DOHH2 (cell line): ENCODE data around the gene ZNF232.
"Not testable (repeated sequence)": the region's sequence is repeated elsewhere in the genome, so short reads cannot be mapped to it uniquely, and the experiment has no call there.

ENCODE experiments used
- H3F3A ChIP-seq: fragments of 200-600 bp; sonication (generic), shearing (Covaris generic); 2 replicates; pipeline ENCODE4 v1.6.0; 2016; ENCODE audit warnings: antibody characterized with exemption, mild to moderate bottlenecking; ENCODE audit not compliant: control insufficient read depth, insufficient read depth
- H3K27ac ChIP-seq: fragments of 200-600 bp; sonication (generic); 2 replicates; pipeline ENCODE4 v1.5.1; 2014; ENCODE audit warnings: low read depth, mild to moderate bottlenecking, low read length, moderate library complexity
- H3K27me3 ChIP-seq: fragments of 200-600 bp; sonication (generic); 2 replicates; pipeline ENCODE4 v1.6.1; 2014; ENCODE audit warnings: mild to moderate bottlenecking, low read length, mixed read lengths; ENCODE audit not compliant: control insufficient read depth
- H3K36me3 ChIP-seq: fragments of 200-600 bp; sonication (generic); 2 replicates; pipeline ENCODE4 v1.6.1; 2014; ENCODE audit warnings: mild to moderate bottlenecking, low read length, moderate library complexity, mixed read lengths; ENCODE audit not compliant: control insufficient read depth
- H3K4me1 ChIP-seq: fragments of 200-600 bp; sonication (generic); 2 replicates; pipeline ENCODE4 v1.6.1; 2014; ENCODE audit warnings: mild to moderate bottlenecking, low read length, mixed read lengths; ENCODE audit not compliant: control insufficient read depth
- H3K4me2 ChIP-seq: fragments of 200-600 bp; sonication (generic); 2 replicates; pipeline ENCODE4 v1.6.0; 2014; ENCODE audit warnings: mild to moderate bottlenecking, low read length, moderate library complexity
- H3K4me3 ChIP-seq: fragments of 200-600 bp; sonication (generic); 2 replicates; pipeline ENCODE4 v1.5.1; 2014; ENCODE audit warnings: mild to moderate bottlenecking, low read length, mixed read lengths
- H3K79me2 ChIP-seq: fragments of 200-600 bp; sonication (generic); 2 replicates; pipeline ENCODE4 v1.6.1; 2014; ENCODE audit warnings: mild to moderate bottlenecking, low read length, mixed read lengths; ENCODE audit not compliant: control insufficient read depth
- H3K9me2 ChIP-seq: fragments of 200-600 bp; sonication (generic); replicated peaks from 2 replicates; pipeline ENCODE4 v1.6.1; 2014; ENCODE audit warnings: mild to moderate bottlenecking, low read length, mixed read lengths; ENCODE audit not compliant: control insufficient read depth
- H3K9me3 ChIP-seq: fragments of 200-600 bp; sonication (generic); 2 replicates; pipeline ENCODE4 v1.6.1; 2014; ENCODE audit warnings: antibody characterized with exemption, low read length, mixed read lengths; ENCODE audit not compliant: control insufficient read depth, insufficient read depth
- H4K20me1 ChIP-seq: fragments of 200-600 bp; sonication (generic); 2 replicates; pipeline ENCODE4 v1.6.0; 2014; ENCODE audit warnings: low read depth, mild to moderate bottlenecking, antibody characterized with exemption, low read length, moderate library complexity; ENCODE audit not compliant: control insufficient read depth, insufficient read depth
- CTCF ChIP-seq: fragments of 200-600 bp; sonication (generic); IDR thresholded peaks from one replicate; pipeline ENCODE4 v1.5.1; 2014; ENCODE audit warnings: antibody characterized with exemption, mild to moderate bottlenecking, low read depth, low read length; ENCODE audit not compliant: poor library complexity, severe bottlenecking
- EZH2phosphoT487 ChIP-seq: fragments of 200-600 bp; sonication (generic); IDR thresholded peaks from 2 replicates; pipeline ENCODE4 v1.6.1; 2017; ENCODE audit warnings: borderline replicate concordance, mild to moderate bottlenecking, antibody characterized with exemption, low read length, moderate library complexity, mixed read lengths

Gene ZNF232

GRCh38 chr17:5128905-5129535 is 17.3 kb upstream of the ZNF232 start:
- no peak overlapping the region for H3K27ac ChIP-seq
- H3F3A ChIP-seq = no peaks in the 10 kb centered on the region
- no peaks in the 10 kb centered on the region for H3K27me3 ChIP-seq
- no peak overlapping the region for H3K4me2 ChIP-seq
- no peaks in the 10 kb centered on the region for H3K4me1 ChIP-seq
- no peak for TF ChIP-seq CTCF
- no peak for TF ChIP-seq EZH2phosphoT487
- H3K79me2 ChIP-seq = no peaks in the 10 kb centered on the region
- H3K9me2 ChIP-seq = no peaks in the 10 kb centered on the region
- no peaks in the 10 kb centered on the region for H4K20me1 ChIP-seq
- H3K9me3 ChIP-seq = no peaks in the 10 kb centered on the region
- H3K36me3 ChIP-seq = no peaks in the 10 kb centered on the region
- H3K4me3 ChIP-seq = no peak overlapping the region

GRCh38 chr17:5128387-5128786 is 16.7 kb upstream of the ZNF232 start:
- H3K79me2 ChIP-seq, H3K36me3 ChIP-seq, H3K4me2 ChIP-seq, H3K27ac ChIP-seq, H3K9me2 ChIP-seq, H3K4me3 ChIP-seq, H3K27me3 ChIP-seq, H4K20me1 ChIP-seq, H3K9me3 ChIP-seq, H3F3A ChIP-seq, H3K4me1 ChIP-seq: not testable (repeated sequence)

GRCh38 chr17:5127910-5128309 is 16.2 kb upstream of the ZNF232 start:
- Histone ChIP-seq H3K4me1 (no peaks in the 10 kb centered on the region), H3K79me2 (no peaks in the 10 kb centered on the region), H3K27me3 (no peaks in the 10 kb centered on the region), H4K20me1 (no peaks in the 10 kb centered on the region), H3K9me3 (no peaks in the 10 kb centered on the region), H3F3A (no peaks in the 10 kb centered on the region), H3K4me3 (no peak overlapping the region), H3K27ac (no peak overlapping the region), H3K36me3 (no peaks in the 10 kb centered on the region), H3K9me2 (no peaks in the 10 kb centered on the region), H3K4me2 (no peak overlapping the region)
- TF ChIP-seq CTCF = no peak
- no peak for TF ChIP-seq EZH2phosphoT487

GRCh38 chr17:5126719-5127488 is 15.2 kb upstream of the ZNF232 start:
- Histone ChIP-seq H3K27me3 (no peaks in the 10 kb centered on the region), H3K4me1 (no peaks in the 10 kb centered on the region), H3K9me3 (no peaks in the 10 kb centered on the region), H3F3A (no peaks in the 10 kb centered on the region), H3K27ac (no peak overlapping the region), H3K79me2 (no peaks in the 10 kb centered on the region), H3K4me3 (no peak overlapping the region), H3K4me2 (no peak overlapping the region), H4K20me1 (no peaks in the 10 kb centered on the region), H3K9me2 (no peaks in the 10 kb centered on the region), H3K36me3 (no peaks in the 10 kb centered on the region)
- TF ChIP-seq EZH2phosphoT487 (no peak), CTCF (no peak)

- not testable (repeated sequence) for H3K27ac ChIP-seq, H3K4me2 ChIP-seq, H3K27me3 ChIP-seq, H3K4me1 ChIP-seq, H3K79me2 ChIP-seq, H3K9me2 ChIP-seq, H3K9me3 ChIP-seq, H3K36me3 ChIP-seq, H3F3A ChIP-seq, H4K20me1 ChIP-seq, H3K4me3 ChIP-seq
These were observed 13.2 kb upstream of the ZNF232 start for GRCh38 chr17:5124896-5125295.
